DND-41 (cell line): Measurements from ENCODE around the gene DAB2.

Source experiments
- CTCF ChIP-seq: IDR thresholded peaks from 2 replicates; pipeline ENCODE4 v1.5.1; 2012; ENCODE audit warnings: borderline replicate concordance, low read length, moderate library complexity, mild to moderate bottlenecking; ENCODE audit not compliant: poor library complexity, severe bottlenecking; ENCODE audit errors: extremely low read depth
- EZH2 ChIP-seq: IDR thresholded peaks from 3 replicates; pipeline ENCODE4 v1.6.1; 2012; ENCODE audit warnings: borderline replicate concordance, low read depth, mild to moderate bottlenecking, moderate library complexity, low read length, inconsistent platforms; ENCODE audit not compliant: severe bottlenecking

GRCh38 chr5:39440192-39440957, 15.6 kb upstream of the DAB2 start:
- TF ChIP-seq CTCF (no peak), EZH2 (no peak)
